SK-N-SH treated with all-trans-retinoic acid at 6 μM for 48 hours (cell line): ENCODE data around the gene NARF.
"Not testable (repeated sequence)": the region's sequence is repeated elsewhere in the genome, so short reads cannot be mapped to it uniquely, and the experiment has no call there.

Source experiments
- BACH2 ChIP-seq: fragments of 250-450 bp; sonication (Bioruptor Pico); IDR thresholded peaks from 2 replicates; pipeline ENCODE4 v1.9.0; 2021; ENCODE audit warnings: mild to moderate bottlenecking, borderline replicate concordance
- CREB5 ChIP-seq: fragments of 250-450 bp; sonication (Bioruptor Pico); IDR thresholded peaks from 2 replicates; pipeline ENCODE4 v1.5.1; 2020; ENCODE audit warnings: low read depth, mild to moderate bottlenecking, moderate library complexity
- OSR1 ChIP-seq: fragments of 250-450 bp; sonication (Bioruptor Pico); IDR thresholded peaks from 2 replicates; pipeline ENCODE4 v1.8.0; 2022; ENCODE audit warnings: moderate library complexity, mild to moderate bottlenecking, inconsistent platforms
- RARB ChIP-seq: fragments of 250-450 bp; sonication (Bioruptor Pico); IDR thresholded peaks from 2 replicates; pipeline ENCODE4 v1.8.0; 2021; ENCODE audit warnings: mild to moderate bottlenecking, moderate library complexity
- ZFP30 ChIP-seq: fragments of 450-650 bp; formaldehyde crosslinking; IDR thresholded peaks from 2 replicates; pipeline ENCODE4 v1.5.0; 2022; ENCODE audit warnings: mild to moderate bottlenecking, moderate library complexity
- ZNF8 ChIP-seq: fragments of 450-650 bp; formaldehyde crosslinking; IDR thresholded peaks from 2 replicates; pipeline ENCODE4 v1.5.0; 2020; ENCODE audit warnings: mild to moderate bottlenecking, moderate library complexity
- TF ChIP-seq, protein P1 (sequence below): fragments of 250-450 bp; sonication (Bioruptor Pico); IDR thresholded peaks from 2 replicates; pipeline ENCODE4 v1.5.1; 2021; ENCODE audit warnings: mild to moderate bottlenecking, moderate library complexity
- TF ChIP-seq, protein P2 (sequence below): fragments of 250-450 bp; sonication (Bioruptor Pico); IDR thresholded peaks from 2 replicates; pipeline ENCODE4 v1.5.0; 2020; ENCODE audit warnings: mild to moderate bottlenecking, moderate library complexity

DNA sequence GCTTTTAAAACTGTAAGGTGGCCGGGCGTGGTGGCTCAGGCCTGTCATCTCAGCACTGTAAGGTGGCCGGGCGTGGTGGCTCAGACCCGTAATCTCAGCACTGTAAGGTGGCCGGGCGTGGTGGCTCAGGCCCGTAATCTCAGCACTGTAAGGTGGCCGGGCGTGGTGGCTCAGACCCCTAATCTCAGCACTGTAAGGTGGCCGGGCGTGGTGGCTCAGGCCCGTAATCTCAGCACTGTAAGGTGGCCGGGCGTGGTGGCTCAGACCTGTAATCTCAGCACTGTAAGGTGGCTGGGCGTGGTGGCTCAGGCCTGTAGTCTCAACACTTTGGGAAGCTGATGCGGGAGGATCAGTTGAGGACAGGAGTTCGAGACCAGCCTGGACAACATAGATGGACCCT lies 80.5 kb downstream of the NARF start:
- TF ChIP-seq ZFP30; CREB5 (CRISPR knock-in tag); RARB (CRISPR knock-in tag); BACH2 (CRISPR knock-in tag); OSR1; ZNF8: not testable (repeated sequence)
- TF ChIP-seq, protein P1, sequence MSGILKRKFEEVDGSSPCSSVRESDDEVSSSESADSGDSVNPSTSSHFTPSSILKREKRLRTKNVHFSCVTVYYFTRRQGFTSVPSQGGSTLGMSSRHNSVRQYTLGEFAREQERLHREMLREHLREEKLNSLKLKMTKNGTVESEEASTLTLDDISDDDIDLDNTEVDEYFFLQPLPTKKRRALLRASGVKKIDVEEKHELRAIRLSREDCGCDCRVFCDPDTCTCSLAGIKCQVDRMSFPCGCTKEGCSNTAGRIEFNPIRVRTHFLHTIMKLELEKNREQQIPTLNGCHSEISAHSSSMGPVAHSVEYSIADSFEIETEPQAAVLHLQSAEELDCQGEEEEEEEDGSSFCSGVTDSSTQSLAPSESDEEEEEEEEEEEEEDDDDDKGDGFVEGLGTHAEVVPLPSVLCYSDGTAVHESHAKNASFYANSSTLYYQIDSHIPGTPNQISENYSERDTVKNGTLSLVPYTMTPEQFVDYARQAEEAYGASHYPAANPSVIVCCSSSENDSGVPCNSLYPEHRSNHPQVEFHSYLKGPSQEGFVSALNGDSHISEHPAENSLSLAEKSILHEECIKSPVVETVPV (CRISPR knock-in tag): not testable (repeated sequence)
- TF ChIP-seq, protein P2, sequence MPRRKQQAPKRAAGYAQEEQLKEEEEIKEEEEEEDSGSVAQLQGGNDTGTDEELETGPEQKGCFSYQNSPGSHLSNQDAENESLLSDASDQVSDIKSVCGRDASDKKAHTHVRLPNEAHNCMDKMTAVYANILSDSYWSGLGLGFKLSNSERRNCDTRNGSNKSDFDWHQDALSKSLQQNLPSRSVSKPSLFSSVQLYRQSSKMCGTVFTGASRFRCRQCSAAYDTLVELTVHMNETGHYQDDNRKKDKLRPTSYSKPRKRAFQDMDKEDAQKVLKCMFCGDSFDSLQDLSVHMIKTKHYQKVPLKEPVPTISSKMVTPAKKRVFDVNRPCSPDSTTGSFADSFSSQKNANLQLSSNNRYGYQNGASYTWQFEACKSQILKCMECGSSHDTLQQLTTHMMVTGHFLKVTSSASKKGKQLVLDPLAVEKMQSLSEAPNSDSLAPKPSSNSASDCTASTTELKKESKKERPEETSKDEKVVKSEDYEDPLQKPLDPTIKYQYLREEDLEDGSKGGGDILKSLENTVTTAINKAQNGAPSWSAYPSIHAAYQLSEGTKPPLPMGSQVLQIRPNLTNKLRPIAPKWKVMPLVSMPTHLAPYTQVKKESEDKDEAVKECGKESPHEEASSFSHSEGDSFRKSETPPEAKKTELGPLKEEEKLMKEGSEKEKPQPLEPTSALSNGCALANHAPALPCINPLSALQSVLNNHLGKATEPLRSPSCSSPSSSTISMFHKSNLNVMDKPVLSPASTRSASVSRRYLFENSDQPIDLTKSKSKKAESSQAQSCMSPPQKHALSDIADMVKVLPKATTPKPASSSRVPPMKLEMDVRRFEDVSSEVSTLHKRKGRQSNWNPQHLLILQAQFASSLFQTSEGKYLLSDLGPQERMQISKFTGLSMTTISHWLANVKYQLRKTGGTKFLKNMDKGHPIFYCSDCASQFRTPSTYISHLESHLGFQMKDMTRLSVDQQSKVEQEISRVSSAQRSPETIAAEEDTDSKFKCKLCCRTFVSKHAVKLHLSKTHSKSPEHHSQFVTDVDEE (CRISPR knock-in tag): not testable (repeated sequence)
